CD4-positive, CD25-positive, alpha-beta regulatory T cell (primary cell): ENCODE measurements around the gene FAM181A. TPM values are rescaled to one million over a fixed set of nuclear protein-coding genes. Genes with fewer than 3 reads are reported as not detected.
A peak's percentile ranks its signal among the peaks of the same experiment; 100 is the strongest.

Source experiments
- ATAC-seq, 2 donors: fragments of 150-1000 bp; cut with Tn5 transposase; one replicate each; pipeline ENCODE4 v1.10.0; 2021; ENCODE audit warnings: low read depth in 2 of 2, moderate number of reproducible peaks in 2 of 2, moderate library complexity in 1 of 2
- DNase-seq, 3 donors: peaks; one replicate each; pipeline versions ENCODE4 v3.0.0 to v3.0.0-alpha.2; 2012 to 2022; ENCODE audit warnings: mixed read lengths in 1 of 3
- H3K27ac ChIP-seq: one replicate; pipeline ENCODE4 v1.7.0; 2013; ENCODE audit warnings: mild to moderate bottlenecking, low read length; ENCODE audit not compliant: insufficient read depth, poor library complexity, severe bottlenecking
- H3K27me3 ChIP-seq: one replicate; pipeline ENCODE4 v1.7.0; 2013; ENCODE audit warnings: low read length; ENCODE audit not compliant: control insufficient read depth, insufficient read depth
- H3K36me3 ChIP-seq: one replicate; pipeline ENCODE4 v1.7.0; 2013; ENCODE audit warnings: mild to moderate bottlenecking, low read length, moderate library complexity; ENCODE audit not compliant: control insufficient read depth, insufficient read depth
- H3K4me1 ChIP-seq: 2 replicates; pipeline ENCODE4 v1.7.0; 2013; ENCODE audit warnings: mild to moderate bottlenecking, low read length; ENCODE audit not compliant: insufficient read depth, control insufficient read depth, poor library complexity, severe bottlenecking
- H3K4me3 ChIP-seq: one replicate; pipeline ENCODE4 v1.7.0; 2013; ENCODE audit warnings: low read depth, mild to moderate bottlenecking, low read length, moderate library complexity
- H3K9me3 ChIP-seq, 2 experiments: 1 replicate in 1 of 2; 2 replicates in 1 of 2; pipeline ENCODE4 v1.7.0; 2013; ENCODE audit warnings: low read length in 2 of 2, mild to moderate bottlenecking in 1 of 2, moderate library complexity in 1 of 2; ENCODE audit not compliant: control insufficient read depth in 2 of 2
- H3K27ac Mint-ChIP-seq, 3 donors: one replicate each; pipeline ENCODE4 v1.8.0; 2020 to 2022; ENCODE audit warnings: mild to moderate bottlenecking in 3 of 3, mixed read lengths in 3 of 3, moderate library complexity in 2 of 3
- H3K27me3 Mint-ChIP-seq: one replicate; pipeline ENCODE4 v1.8.0; 2022; ENCODE audit warnings: mild to moderate bottlenecking, mixed read lengths
- H3K36me3 Mint-ChIP-seq: one replicate; pipeline ENCODE4 v1.8.0; 2020; ENCODE audit warnings: mixed read lengths
- H3K4me1 Mint-ChIP-seq, 4 donors: one replicate each; pipeline ENCODE4 v1.8.0; 2020 to 2022; ENCODE audit warnings: mixed read lengths in 4 of 4, mild to moderate bottlenecking in 1 of 4
- H3K4me3 Mint-ChIP-seq, 4 donors: one replicate each; pipeline ENCODE4 v1.8.0; 2020 to 2022; ENCODE audit warnings: mild to moderate bottlenecking in 4 of 4, mixed read lengths in 4 of 4, moderate library complexity in 3 of 4
- H3K9me3 Mint-ChIP-seq, 7 donors: one replicate each; pipeline ENCODE4 v1.8.0; 2020 to 2022; ENCODE audit warnings: mixed read lengths in 7 of 7, mild to moderate bottlenecking in 3 of 7, moderate library complexity in 2 of 7
- polyA plus RNA-seq, 4 donors: library from polyadenylated mRNA; unstranded; fragments of 300-500 nt; fragmentation: Illumina TruSeq; gene quantifications; one replicate each; pipeline ENCODE4 v1.2.3, GENCODE V29; 2021
- total RNA-seq: library from RNA; stranded (reverse); gene quantifications from one replicate; pipeline ENCODE4 v1.2.3, GENCODE V29; 2022

The FAM181A gene
- total and polyA plus RNA-seq, 5 donors from 2014 or later = not detected

- Histone ChIP-seq H3K9me3 (peaks cover 0 to 3% of the 10 kb centered on the region in 2 experiments), H3K27ac (no peak overlapping the region), H3K36me3 (no peaks in the 10 kb centered on the region), H3K4me1 (no peaks in the 10 kb centered on the region), H3K27me3 (no peaks in the 10 kb centered on the region), H3K4me3 (no peak overlapping the region)
- peaks cover 0 to 4% (median 1%) of the 10 kb centered on the region in 4 donors for H3K4me1 Mint-ChIP-seq
- H3K27ac Mint-ChIP-seq = peak overlapping the region in 1 of 3 donors; percentile 40
- ATAC-seq = no peak
- H3K36me3 Mint-ChIP-seq = no peaks in the 10 kb centered on the region
- H3K27me3 Mint-ChIP-seq = peaks cover 24% of the 10 kb centered on the region
- H3K9me3 Mint-ChIP-seq = peaks cover 0 to 5% (median 0%) of the 10 kb centered on the region in 7 donors
- no peak for DNase-seq
- H3K4me3 Mint-ChIP-seq = no peak overlapping the region
Measured at GRCh38 chr14:93909429-93910128, 17.6 kb upstream of the FAM181A start.

GRCh38 chr14:93911975-93912615, 15.0 kb upstream of the FAM181A start:
- no peaks in the 10 kb centered on the region for H3K27me3 ChIP-seq
- no peak overlapping the region for H3K27ac Mint-ChIP-seq
- no peak for ATAC-seq

GRCh38 chr14:93912782-93913181, 14.4 kb upstream of the FAM181A start:
- Mint-ChIP-seq H3K36me3 (no peaks in the 10 kb centered on the region), H3K27ac (no peak overlapping the region)
- no peaks in the 10 kb centered on the region for H3K27me3 ChIP-seq

More at GRCh38 chr14:93911975-93912615, 15.0 kb upstream of the FAM181A start:
- H3K27me3 Mint-ChIP-seq = peaks cover 24% of the 10 kb centered on the region
- peaks cover 0 to 5% (median 3%) of the 10 kb centered on the region in 7 donors for H3K9me3 Mint-ChIP-seq
- H3K27ac ChIP-seq = no peak overlapping the region
- H3K9me3 ChIP-seq = peaks cover 1 to 5% of the 10 kb centered on the region in 2 experiments
- no peaks in the 10 kb centered on the region for H3K4me1 Mint-ChIP-seq
- H3K36me3 Mint-ChIP-seq = no peaks in the 10 kb centered on the region
- no peak overlapping the region for H3K4me3 ChIP-seq
- no peak for DNase-seq
- H3K4me1 ChIP-seq = no peaks in the 10 kb centered on the region
- H3K36me3 ChIP-seq = no peaks in the 10 kb centered on the region
- H3K4me3 Mint-ChIP-seq = no peak overlapping the region

GRCh38 chr14:93914278-93914677, 12.9 kb upstream of the FAM181A start:
- H3K4me1 Mint-ChIP-seq = no peaks in the 10 kb centered on the region
- H3K27ac Mint-ChIP-seq = no peak overlapping the region
- H3K4me1 ChIP-seq = no peaks in the 10 kb centered on the region
- H3K9me3 ChIP-seq = peaks cover 1 to 5% of the 10 kb centered on the region in 2 experiments
- no peak overlapping the region for H3K4me3 ChIP-seq
- no peak overlapping the region for H3K4me3 Mint-ChIP-seq
- no peaks in the 10 kb centered on the region for H3K27me3 ChIP-seq
- H3K9me3 Mint-ChIP-seq = peaks cover 0 to 5% (median 3%) of the 10 kb centered on the region in 7 donors
- no peak overlapping the region for H3K27ac ChIP-seq
- ATAC-seq = no peak
- H3K36me3 ChIP-seq = no peaks in the 10 kb centered on the region
- peak in 1 of 3 donors; percentile 38 for DNase-seq
- H3K36me3 Mint-ChIP-seq = no peaks in the 10 kb centered on the region
- H3K27me3 Mint-ChIP-seq = peaks cover 15% of the 10 kb centered on the region

More at GRCh38 chr14:93912782-93913181, 14.4 kb upstream of the FAM181A start:
- H3K27ac ChIP-seq = no peak overlapping the region
- peaks cover 1 to 5% of the 10 kb centered on the region in 2 experiments for H3K9me3 ChIP-seq
- H3K4me3 Mint-ChIP-seq = no peak overlapping the region
- no peaks in the 10 kb centered on the region for H3K36me3 ChIP-seq
- no peaks in the 10 kb centered on the region for H3K4me1 Mint-ChIP-seq
- H3K4me3 ChIP-seq = no peak overlapping the region
- peaks cover 0 to 5% (median 3%) of the 10 kb centered on the region in 7 donors for H3K9me3 Mint-ChIP-seq
- no peak for DNase-seq
- H3K4me1 ChIP-seq = no peaks in the 10 kb centered on the region
- H3K27me3 Mint-ChIP-seq = peaks cover 20% of the 10 kb centered on the region
- no peak for ATAC-seq

- ATAC-seq = no peak
- no peaks in the 10 kb centered on the region for H3K4me1 ChIP-seq
- Mint-ChIP-seq H3K9me3 (peaks cover 0 to 6% (median 4%) of the 10 kb centered on the region in 7 donors), H3K4me1 (no peaks in the 10 kb centered on the region), H3K27ac (no peak overlapping the region), H3K36me3 (no peaks in the 10 kb centered on the region), H3K27me3 (peaks cover 8% of the 10 kb centered on the region), H3K4me3 (no peak overlapping the region)
- no peak overlapping the region for H3K4me3 ChIP-seq
- no peak overlapping the region for H3K27ac ChIP-seq
- DNase-seq = no peak
- H3K9me3 ChIP-seq = peaks cover 1 to 5% of the 10 kb centered on the region in 2 experiments
- H3K36me3 ChIP-seq = no peaks in the 10 kb centered on the region
- H3K27me3 ChIP-seq = no peaks in the 10 kb centered on the region
Measured at GRCh38 chr14:93915070-93915705, 12.0 kb upstream of the FAM181A start.

GRCh38 chr14:93915800-93916199, 11.3 kb upstream of the FAM181A start:
- no peaks in the 10 kb centered on the region for H3K36me3 Mint-ChIP-seq
- H3K4me1 ChIP-seq = no peaks in the 10 kb centered on the region
- H3K27me3 ChIP-seq = no peaks in the 10 kb centered on the region
- peaks cover 8% of the 10 kb centered on the region for H3K27me3 Mint-ChIP-seq
- H3K9me3 ChIP-seq = peaks cover 1 to 5% of the 10 kb centered on the region in 2 experiments
- H3K27ac Mint-ChIP-seq = no peak overlapping the region
- H3K9me3 Mint-ChIP-seq = peaks cover 0 to 6% (median 4%) of the 10 kb centered on the region in 7 donors
- no peak for ATAC-seq
- no peak overlapping the region for H3K4me3 Mint-ChIP-seq
- H3K4me3 ChIP-seq = no peak overlapping the region
- H3K4me1 Mint-ChIP-seq = no peaks in the 10 kb centered on the region
- no peak overlapping the region for H3K27ac ChIP-seq
- no peaks in the 10 kb centered on the region for H3K36me3 ChIP-seq
- no peak for DNase-seq

GRCh38 chr14:93916498-93916897, 10.6 kb upstream of the FAM181A start:
- no peak for ATAC-seq
- H3K4me3 Mint-ChIP-seq = no peak overlapping the region
- H3K27ac ChIP-seq = no peak overlapping the region
- H3K27me3 ChIP-seq = no peaks in the 10 kb centered on the region
- no peaks in the 10 kb centered on the region for H3K36me3 Mint-ChIP-seq
- peaks cover 1 to 5% of the 10 kb centered on the region in 2 experiments for H3K9me3 ChIP-seq
- H3K36me3 ChIP-seq = no peaks in the 10 kb centered on the region
- H3K4me1 Mint-ChIP-seq = no peaks in the 10 kb centered on the region
- no peak overlapping the region for H3K4me3 ChIP-seq
- no peak overlapping the region for H3K27ac Mint-ChIP-seq
- no peaks in the 10 kb centered on the region for H3K4me1 ChIP-seq
- H3K27me3 Mint-ChIP-seq = peaks cover 11% of the 10 kb centered on the region
- no peak for DNase-seq
- peaks cover 0 to 6% (median 4%) of the 10 kb centered on the region in 7 donors for H3K9me3 Mint-ChIP-seq
